ENCODE measurements around the gene ODAD2. TPM values are rescaled to one million over a fixed set of nuclear protein-coding genes. Genes with fewer than 3 reads are reported as not detected.
A peak's percentile ranks its signal among the peaks of the same experiment; 100 is the strongest.
"Not testable (repeated sequence)": the region's sequence is repeated elsewhere in the genome, so short reads cannot be mapped to it uniquely, and the experiment has no call there.

Gene ODAD2
- total and polyA plus RNA-seq, 11 donors: 0.21 to 1.5 (median 0.64) TPM; not detected in 6

- Histone ChIP-seq H3K4me1 (peaks cover 0 to 12% (median 0%) of the 10 kb centered on the region in 12 donors), H3K36me3 (no peaks in the 10 kb centered on the region), H3K4me3 (peak overlapping the region; percentile 38 to 74 (median 60)), H3K9me3 (no peaks in the 10 kb centered on the region), H3K27me3 (peaks cover 0 to 38% (median 0%) of the 10 kb centered on the region in 9 donors), H3K27ac (peak overlapping the region in 1 of 12 donors; percentile 74)
- intact Hi-C loops (cut with DNase I): no loop called here
- WGBS, 4 donors: 1 to 3% (median 2%) methylated on average over 39 to 62 of the region's 62 CpGs
- TF ChIP-seq POLR2A (IDR thresholded peaks at IDR 0.05): no peak
- TF ChIP-seq CTCF (IDR thresholded peaks at IDR 0.05): no peak
- DNase-seq (peak in 3 of 5 donors; percentile 27 to 62 (median 37)), ATAC-seq (peak; percentile 32 to 94 (median 84))
Measured at GRCh38 chr10:27998178-27998953, 513 bp downstream of the ODAD2 start.

GRCh38 chr10:27997865-27998177 is 1.1 kb downstream of the ODAD2 start:
- no peak for DNase-seq
- Histone ChIP-seq H3K4me1 (peaks cover 0 to 12% (median 0%) of the 10 kb centered on the region in 12 donors), H3K27me3 (peaks cover 0 to 38% (median 0%) of the 10 kb centered on the region in 9 donors), H3K9me3 (no peaks in the 10 kb centered on the region), H3K27ac (peak overlapping the region in 1 of 12 donors; percentile 74), H3K4me3 (peak overlapping the region in 11 of 12 donors; percentile 38 to 74 (median 61)), H3K36me3 (no peaks in the 10 kb centered on the region)
- intact Hi-C loops (cut with DNase I): no loop called here
- TF ChIP-seq POLR2A (IDR thresholded peaks at IDR 0.05): no peak
- no peak for TF ChIP-seq CTCF (IDR thresholded peaks at IDR 0.05)
- ATAC-seq: no peak
- 13 to 23% (median 18%) methylated on average over 5 of the region's 5 CpGs for WGBS, 4 donors

GRCh38 chr10:27995311-27995710 is 3.6 kb downstream of the ODAD2 start:
- Histone ChIP-seq H3K4me3 (no peak overlapping the region), H3K9me3 (no peaks in the 10 kb centered on the region), H3K4me1 (peaks cover 0 to 12% (median 0%) of the 10 kb centered on the region in 12 donors), H3K36me3 (no peaks in the 10 kb centered on the region), H3K27me3 (peaks cover 0 to 38% (median 0%) of the 10 kb centered on the region in 9 donors), H3K27ac (no peak overlapping the region)
- 59 to 74% (median 65%) methylated on average over 2 of the region's 2 CpGs for WGBS, 4 donors
- intact Hi-C loops (cut with DNase I): no loop called here
- DNase-seq (no peak), ATAC-seq (no peak)
- no peak for TF ChIP-seq POLR2A (IDR thresholded peaks at IDR 0.05)
- no peak for TF ChIP-seq CTCF (IDR thresholded peaks at IDR 0.05)

- H3K27me3 ChIP-seq; H3K4me3 ChIP-seq; H3K9me3 ChIP-seq; H3K27ac ChIP-seq; intact Hi-C loops (cut with DNase I); ATAC-seq; DNase-seq; H3K4me1 ChIP-seq; H3K36me3 ChIP-seq: not testable (repeated sequence)
- WGBS, 4 donors: 43 to 62% (median 55%) methylated on average over 2 of the region's 2 CpGs
Measured at GRCh38 chr10:27989357-27989756, 9.5 kb downstream of the ODAD2 start.

All from heart left ventricle (tissue), 16 donors.